Measurements from ENCODE around the gene PPCDC. TPM values are rescaled to one million over a fixed set of nuclear protein-coding genes. Genes with fewer than 3 reads are reported as not detected.
"Not testable (repeated sequence)": the region's sequence is repeated elsewhere in the genome, so short reads cannot be mapped to it uniquely, and the experiment has no call there.

PPCDC gene
- total RNA-seq, 1 donor from 2014 or later: 17.2 TPM

DNA sequence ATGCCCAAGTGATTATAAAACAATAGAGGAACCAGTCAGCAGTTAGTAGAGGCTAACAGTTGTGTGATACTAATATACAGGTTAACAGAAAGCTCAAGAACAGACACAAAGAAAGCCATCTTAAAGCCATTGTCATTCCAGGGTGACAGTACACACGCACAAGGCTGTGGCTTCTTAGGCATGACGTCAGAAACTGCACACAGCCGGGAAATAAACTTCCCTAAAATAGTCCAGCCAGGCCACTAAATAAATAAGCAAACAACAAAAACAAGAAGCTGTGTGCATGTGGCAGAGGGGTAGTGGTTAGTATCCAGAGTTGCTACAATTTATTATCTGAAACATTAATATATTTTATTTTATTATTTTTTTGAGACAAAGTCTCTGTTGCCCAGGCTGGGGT lies 49.8 kb downstream of the PPCDC start:
- TF ChIP-seq, protein P1, sequence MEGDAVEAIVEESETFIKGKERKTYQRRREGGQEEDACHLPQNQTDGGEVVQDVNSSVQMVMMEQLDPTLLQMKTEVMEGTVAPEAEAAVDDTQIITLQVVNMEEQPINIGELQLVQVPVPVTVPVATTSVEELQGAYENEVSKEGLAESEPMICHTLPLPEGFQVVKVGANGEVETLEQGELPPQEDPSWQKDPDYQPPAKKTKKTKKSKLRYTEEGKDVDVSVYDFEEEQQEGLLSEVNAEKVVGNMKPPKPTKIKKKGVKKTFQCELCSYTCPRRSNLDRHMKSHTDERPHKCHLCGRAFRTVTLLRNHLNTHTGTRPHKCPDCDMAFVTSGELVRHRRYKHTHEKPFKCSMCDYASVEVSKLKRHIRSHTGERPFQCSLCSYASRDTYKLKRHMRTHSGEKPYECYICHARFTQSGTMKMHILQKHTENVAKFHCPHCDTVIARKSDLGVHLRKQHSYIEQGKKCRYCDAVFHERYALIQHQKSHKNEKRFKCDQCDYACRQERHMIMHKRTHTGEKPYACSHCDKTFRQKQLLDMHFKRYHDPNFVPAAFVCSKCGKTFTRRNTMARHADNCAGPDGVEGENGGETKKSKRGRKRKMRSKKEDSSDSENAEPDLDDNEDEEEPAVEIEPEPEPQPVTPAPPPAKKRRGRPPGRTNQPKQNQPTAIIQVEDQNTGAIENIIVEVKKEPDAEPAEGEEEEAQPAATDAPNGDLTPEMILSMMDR (IDR thresholded peaks at IDR 0.05; ENCODE audit: unreplicated experiment): no peak
- DNase-seq (ENCODE audit: low spot score in 2 of 2, unreplicated experiment in 2 of 2): no peak
- Mint-ChIP-seq H3K27me3 (ENCODE audit: low read depth) (no peaks in the 10 kb centered on the region), H3K27ac (no peak overlapping the region), H3K4me1 (no peaks in the 10 kb centered on the region), H3K9me3 (peaks cover 12% of the 10 kb centered on the region), H3K36me3 (peaks cover 4% of the 10 kb centered on the region), H3K4me3 (no peak overlapping the region)

DNA sequence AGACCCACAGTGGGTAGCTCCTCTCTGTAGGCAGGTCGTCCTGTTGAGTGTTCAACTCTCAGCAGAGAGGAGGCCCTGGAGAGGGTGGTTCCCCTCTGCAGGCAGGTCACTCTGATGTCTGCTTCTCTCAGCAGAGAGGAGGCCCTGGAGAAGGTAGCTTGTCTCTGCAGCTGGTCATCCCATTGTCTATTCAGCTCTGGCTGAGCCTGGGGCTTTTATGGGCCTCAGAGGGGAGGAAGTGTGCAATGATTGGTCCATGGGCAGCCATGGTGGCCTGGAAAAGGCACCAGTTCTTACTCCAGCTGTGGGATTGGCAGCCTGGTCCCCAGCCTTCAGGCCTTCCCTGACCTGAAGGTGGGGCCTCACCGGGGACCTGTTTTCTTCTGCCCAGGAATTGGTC lies 52.9 kb downstream of the PPCDC start:
- Mint-ChIP-seq H3K4me1 (no peaks in the 10 kb centered on the region), H3K27ac (no peak overlapping the region), H3K36me3 (peaks cover 4% of the 10 kb centered on the region), H3K4me3 (no peak overlapping the region), H3K27me3 (ENCODE audit: low read depth) (no peaks in the 10 kb centered on the region), H3K9me3 (peaks cover 12% of the 10 kb centered on the region)
- DNase-seq (ENCODE audit: low spot score in 2 of 2, unreplicated experiment in 2 of 2): no peak
- TF ChIP-seq, protein P1 (IDR thresholded peaks at IDR 0.05; ENCODE audit: unreplicated experiment): no peak

DNA sequence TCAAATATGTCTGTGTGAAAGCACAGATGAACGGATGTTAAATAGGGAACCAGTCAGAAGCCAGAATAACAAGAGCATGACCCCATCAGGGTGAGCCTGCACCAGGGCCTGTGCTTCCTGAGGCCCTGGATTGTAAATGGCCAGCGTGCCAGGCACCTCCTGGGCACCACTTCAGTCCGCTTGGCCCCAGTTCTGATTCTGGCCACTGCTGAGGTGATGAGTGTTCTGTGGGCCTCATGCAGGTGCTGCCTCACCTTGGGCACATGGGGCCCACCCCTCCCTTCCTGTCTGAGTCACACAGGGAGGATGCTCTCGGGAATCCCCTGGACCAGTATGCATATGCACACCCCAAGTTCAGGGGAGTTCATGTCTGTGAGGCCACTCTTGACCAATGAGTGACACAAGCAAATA lies 54.2 kb downstream of the PPCDC start:
- H3K27ac Mint-ChIP-seq; H3K4me1 Mint-ChIP-seq; H3K36me3 Mint-ChIP-seq; H3K27me3 Mint-ChIP-seq (ENCODE audit: low read depth); H3K4me3 Mint-ChIP-seq; DNase-seq (ENCODE audit: low spot score in 2 of 2, unreplicated experiment in 2 of 2): not testable (repeated sequence)
- peaks cover 11% of the 10 kb centered on the region for H3K9me3 Mint-ChIP-seq

DNA sequence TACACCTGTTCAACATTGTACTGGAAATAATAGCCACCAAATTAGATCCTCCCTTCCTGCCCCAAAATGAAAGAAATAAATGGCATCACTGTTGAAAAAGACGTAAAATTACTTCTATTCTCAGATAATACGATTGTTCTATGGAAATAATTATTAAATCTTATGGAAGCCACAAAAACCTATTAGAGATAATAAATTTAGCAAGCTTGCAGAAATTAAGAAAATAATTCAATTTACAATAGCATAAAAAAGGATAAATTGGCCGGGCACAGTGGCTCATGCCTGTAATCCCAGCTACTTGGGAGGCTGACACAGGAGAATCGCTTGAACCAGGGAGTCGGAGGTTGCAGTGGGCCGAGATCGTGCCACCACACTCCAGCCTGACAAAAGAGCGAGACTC lies 57.8 kb downstream of the PPCDC start:
- H3K4me1 Mint-ChIP-seq: no peaks in the 10 kb centered on the region

DNA sequence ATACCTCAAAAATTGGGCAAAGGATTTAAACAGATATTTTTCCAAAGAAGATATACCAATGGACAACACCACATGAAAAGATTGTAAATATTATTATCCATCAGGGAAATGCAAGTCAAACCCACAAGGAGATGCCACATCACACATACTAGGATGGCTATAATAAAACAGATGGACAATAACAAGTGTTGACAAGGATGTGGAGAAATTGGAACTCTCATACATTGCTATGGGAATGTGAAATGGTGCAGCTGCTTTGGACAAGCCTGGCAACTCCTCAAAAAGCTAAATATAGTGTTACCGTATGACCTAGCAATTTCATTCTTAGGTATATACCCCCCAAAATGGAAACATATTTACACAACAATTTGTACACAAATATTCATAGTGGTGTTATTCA lies 59.3 kb downstream of the PPCDC start:
- Mint-ChIP-seq H3K27ac (no peak overlapping the region), H3K36me3 (peaks cover 9% of the 10 kb centered on the region), H3K27me3 (ENCODE audit: low read depth) (no peaks in the 10 kb centered on the region), H3K9me3 (peaks cover 31% of the 10 kb centered on the region), H3K4me3 (no peak overlapping the region), H3K4me1 (no peaks in the 10 kb centered on the region)
- TF ChIP-seq, protein P1 (IDR thresholded peaks at IDR 0.05; ENCODE audit: unreplicated experiment): no peak
- DNase-seq (ENCODE audit: low spot score in 2 of 2, unreplicated experiment in 2 of 2): no peak

More for the DNA sequence above, 57.8 kb downstream of the PPCDC start:
- TF ChIP-seq, protein P1 (IDR thresholded peaks at IDR 0.05; ENCODE audit: unreplicated experiment): no peak
- no peak overlapping the region for H3K27ac Mint-ChIP-seq
- peaks cover 3% of the 10 kb centered on the region for H3K36me3 Mint-ChIP-seq
- no peak for DNase-seq (ENCODE audit: low spot score in 2 of 2, unreplicated experiment in 2 of 2)
- no peaks in the 10 kb centered on the region for H3K27me3 Mint-ChIP-seq (ENCODE audit: low read depth)
- H3K4me3 Mint-ChIP-seq: no peak overlapping the region
- peaks cover 20% of the 10 kb centered on the region for H3K9me3 Mint-ChIP-seq

DNA sequence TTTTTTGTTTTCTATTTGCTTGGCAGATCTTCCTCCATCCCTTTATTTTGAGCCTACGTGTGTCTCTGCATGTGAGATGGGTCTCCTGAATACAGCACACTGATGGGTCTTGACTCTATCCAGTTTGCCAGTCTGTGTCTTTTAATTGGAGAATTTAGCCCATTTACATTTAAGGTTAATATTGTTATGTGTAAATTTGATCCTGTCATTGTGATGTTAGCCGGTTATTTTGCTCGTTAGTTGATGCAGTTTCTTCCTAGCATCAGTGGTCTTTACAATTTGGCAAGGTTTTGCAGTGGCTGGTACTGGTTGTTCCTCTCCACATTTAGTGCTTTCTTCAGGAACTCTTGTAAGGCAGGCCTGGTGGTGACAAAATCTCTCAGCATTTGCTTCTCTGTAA lies 62.3 kb downstream of the PPCDC start:
- H3K4me1 Mint-ChIP-seq; H3K36me3 Mint-ChIP-seq; DNase-seq (ENCODE audit: low spot score in 2 of 2, unreplicated experiment in 2 of 2); H3K4me3 Mint-ChIP-seq; H3K27me3 Mint-ChIP-seq (ENCODE audit: low read depth); H3K27ac Mint-ChIP-seq: not testable (repeated sequence)
- H3K9me3 Mint-ChIP-seq: peaks cover 31% of the 10 kb centered on the region
